Gastrocnemius medialis (tissue), 4 donors: ENCODE data around the gene SND1.

Source experiments
- POLR2A ChIP-seq, 2 donors: fragments of 450-650 bp; IDR thresholded peaks; one replicate each; pipeline ENCODE4 v1.6.1; 2017; ENCODE audit warnings: antibody characterized with exemption in 2 of 2, mild to moderate bottlenecking in 2 of 2, moderate library complexity in 2 of 2
- TF ChIP-seq, protein P1 (sequence below), 5 experiments: fragments of 450-650 bp in 3 of 5; fragments of 200-600 bp in 2 of 5; sonication (generic) in 2 of 5; IDR thresholded peaks in 4 of 5; conservative IDR thresholded peaks in 1 of 5; 1 replicate in 4 of 5; 2 replicates in 1 of 5; pipeline ENCODE4 v1.5.1; 2016 to 2019; ENCODE audit warnings: antibody characterized with exemption in 5 of 5, mild to moderate bottlenecking in 3 of 5, moderate library complexity in 3 of 5

DNA sequence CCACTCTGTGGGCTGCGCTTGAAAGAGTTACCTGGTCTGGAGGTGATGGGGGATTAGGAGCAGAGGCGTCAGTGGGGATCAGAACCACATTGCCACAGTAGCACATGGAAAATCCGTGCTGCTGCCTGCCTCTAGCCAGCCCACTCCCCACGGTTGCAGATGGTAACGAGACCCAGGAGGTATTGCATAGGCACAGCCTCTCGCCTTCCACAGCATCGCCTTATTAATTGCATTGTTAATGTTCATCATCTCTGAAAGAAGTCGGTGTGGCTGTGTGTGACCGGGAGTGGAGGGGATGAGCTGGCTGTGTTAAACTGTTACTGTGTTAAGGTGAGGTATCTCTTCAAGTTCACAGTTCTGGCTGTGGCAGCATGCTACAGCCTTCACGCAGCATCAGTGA is 414.4 kb downstream of the SND1 start:
- TF ChIP-seq, protein P1, sequence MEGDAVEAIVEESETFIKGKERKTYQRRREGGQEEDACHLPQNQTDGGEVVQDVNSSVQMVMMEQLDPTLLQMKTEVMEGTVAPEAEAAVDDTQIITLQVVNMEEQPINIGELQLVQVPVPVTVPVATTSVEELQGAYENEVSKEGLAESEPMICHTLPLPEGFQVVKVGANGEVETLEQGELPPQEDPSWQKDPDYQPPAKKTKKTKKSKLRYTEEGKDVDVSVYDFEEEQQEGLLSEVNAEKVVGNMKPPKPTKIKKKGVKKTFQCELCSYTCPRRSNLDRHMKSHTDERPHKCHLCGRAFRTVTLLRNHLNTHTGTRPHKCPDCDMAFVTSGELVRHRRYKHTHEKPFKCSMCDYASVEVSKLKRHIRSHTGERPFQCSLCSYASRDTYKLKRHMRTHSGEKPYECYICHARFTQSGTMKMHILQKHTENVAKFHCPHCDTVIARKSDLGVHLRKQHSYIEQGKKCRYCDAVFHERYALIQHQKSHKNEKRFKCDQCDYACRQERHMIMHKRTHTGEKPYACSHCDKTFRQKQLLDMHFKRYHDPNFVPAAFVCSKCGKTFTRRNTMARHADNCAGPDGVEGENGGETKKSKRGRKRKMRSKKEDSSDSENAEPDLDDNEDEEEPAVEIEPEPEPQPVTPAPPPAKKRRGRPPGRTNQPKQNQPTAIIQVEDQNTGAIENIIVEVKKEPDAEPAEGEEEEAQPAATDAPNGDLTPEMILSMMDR (IDR thresholded peaks at IDR 0.05 in 4 of 5, conservative IDR thresholded peaks at IDR 0.05 in 1 of 5) = no peak
- TF ChIP-seq POLR2A (IDR thresholded peaks at IDR 0.05) = no peak
